ENCODE data around the gene SGK2. TPM values are rescaled to one million over a fixed set of nuclear protein-coding genes. Genes with fewer than 3 reads are reported as not detected.

The SGK2 gene
- total and polyA plus RNA-seq, 2 donors (not counting 1 experiment from before 2014, with no cell fraction given) = 1.5 to 1.7 TPM

DNA sequence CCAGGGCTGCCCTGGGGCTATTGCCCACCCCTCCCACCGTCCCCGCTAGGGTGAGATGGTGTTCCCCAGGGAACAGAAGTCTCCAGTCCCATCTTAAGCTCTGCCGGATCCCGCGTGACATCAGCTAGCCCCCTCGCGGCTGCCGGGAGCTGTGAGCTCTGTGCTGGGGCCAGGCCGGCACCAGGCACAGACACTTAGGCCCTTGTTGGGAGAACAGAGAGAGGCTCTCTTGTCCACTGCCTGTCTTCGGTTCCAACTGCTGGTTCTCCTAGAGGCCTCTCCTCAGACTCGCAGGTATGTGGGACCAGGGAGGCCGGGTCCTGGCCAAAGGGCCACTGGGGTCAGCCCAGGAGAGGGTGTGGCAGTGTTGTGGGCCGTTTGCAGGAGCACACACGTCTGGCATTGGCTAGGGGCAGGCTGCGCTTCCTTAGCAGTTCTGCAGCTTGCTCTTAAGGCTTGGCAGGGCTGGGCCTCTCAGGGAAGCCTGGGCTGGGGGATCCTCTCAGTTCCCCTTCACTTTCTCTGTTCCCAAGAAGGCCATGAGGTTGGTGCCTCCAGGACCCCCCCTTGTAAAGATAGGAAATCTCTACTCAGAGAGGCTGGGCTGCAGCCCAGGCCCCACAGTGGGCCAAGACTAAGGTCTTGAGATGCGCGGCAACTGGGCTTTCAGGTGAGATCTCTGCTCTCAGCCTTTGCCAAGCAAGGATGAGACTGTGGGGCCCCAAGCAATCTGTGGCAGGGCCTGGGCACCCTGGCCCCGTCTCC is 6.3 kb downstream of the SGK2 start:
- H3K27ac Mint-ChIP-seq = no peak overlapping the region
- intact Hi-C loops (cut with micrococcal nuclease) = no loop called here
- CTCF ChIA-PET = interaction anchor here (1.8 kb wide), 1 partner anchor 127 kb away, joined by 4 read pairs; no protein-coding TSS in a partner anchor

DNA sequence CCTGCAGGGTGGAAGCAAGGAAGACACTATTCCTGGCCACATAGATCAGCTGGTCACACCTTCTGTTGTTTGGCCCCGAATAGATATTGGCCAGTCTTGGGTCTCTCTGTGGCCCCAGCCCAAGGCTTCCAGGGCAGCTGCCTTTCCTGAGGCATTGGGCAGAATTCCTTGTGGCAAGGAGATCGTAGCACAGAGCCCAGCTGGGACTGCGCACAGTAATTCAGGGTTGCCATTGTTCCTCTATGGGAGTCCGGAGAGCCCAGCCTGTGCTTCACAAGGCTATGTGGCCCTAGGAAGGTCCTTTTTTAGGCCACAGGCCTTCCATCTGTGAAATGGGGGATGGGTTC is 6.9 kb downstream of the SGK2 start:
- TF ChIP-seq, protein P1, sequence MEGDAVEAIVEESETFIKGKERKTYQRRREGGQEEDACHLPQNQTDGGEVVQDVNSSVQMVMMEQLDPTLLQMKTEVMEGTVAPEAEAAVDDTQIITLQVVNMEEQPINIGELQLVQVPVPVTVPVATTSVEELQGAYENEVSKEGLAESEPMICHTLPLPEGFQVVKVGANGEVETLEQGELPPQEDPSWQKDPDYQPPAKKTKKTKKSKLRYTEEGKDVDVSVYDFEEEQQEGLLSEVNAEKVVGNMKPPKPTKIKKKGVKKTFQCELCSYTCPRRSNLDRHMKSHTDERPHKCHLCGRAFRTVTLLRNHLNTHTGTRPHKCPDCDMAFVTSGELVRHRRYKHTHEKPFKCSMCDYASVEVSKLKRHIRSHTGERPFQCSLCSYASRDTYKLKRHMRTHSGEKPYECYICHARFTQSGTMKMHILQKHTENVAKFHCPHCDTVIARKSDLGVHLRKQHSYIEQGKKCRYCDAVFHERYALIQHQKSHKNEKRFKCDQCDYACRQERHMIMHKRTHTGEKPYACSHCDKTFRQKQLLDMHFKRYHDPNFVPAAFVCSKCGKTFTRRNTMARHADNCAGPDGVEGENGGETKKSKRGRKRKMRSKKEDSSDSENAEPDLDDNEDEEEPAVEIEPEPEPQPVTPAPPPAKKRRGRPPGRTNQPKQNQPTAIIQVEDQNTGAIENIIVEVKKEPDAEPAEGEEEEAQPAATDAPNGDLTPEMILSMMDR (IDR thresholded peaks at IDR 0.05) = no peak
- no peak for TF ChIP-seq EZH2 (IDR thresholded peaks at IDR 0.05; ENCODE audit: borderline replicate concordance, insufficient read depth, low read depth, low read length, poor library complexity, severe bottlenecking)
- 97% methylated on average over 4 of the region's 4 CpGs for WGBS (ENCODE audit: insufficient coverage)
- ATAC-seq (ENCODE audit: low read depth) (no peak), DNase-seq (no peak)
- no peak overlapping the region for H3K27ac Mint-ChIP-seq
- H4K20me1 ChIP-seq (ENCODE audit: control insufficient read depth, insufficient read depth, low read length, poor library complexity, severe bottlenecking) = no peaks in the 10 kb centered on the region
- H3K36me3 ChIP-seq (replicated peaks in 1 of 2; ENCODE audit: control extremely low read depth in 1 of 2, control insufficient read depth in 1 of 2, extremely low read depth in 1 of 2, insufficient read depth in 2 of 2, low read length in 1 of 2) = no peaks in the 10 kb centered on the region
- no peak overlapping the region for H3K9ac ChIP-seq (ENCODE audit: low read length)
- H3K4me2 ChIP-seq (replicated peaks; ENCODE audit: low read depth, low read length, poor library complexity, severe bottlenecking) = no peak overlapping the region
- H3K4me1 ChIP-seq (ENCODE audit: control insufficient read depth in 2 of 2, insufficient read depth in 2 of 2, low read length in 2 of 2) = no peaks in the 10 kb centered on the region
- POLR2A ChIA-PET = no interaction called here
- H3K79me2 ChIP-seq (ENCODE audit: control insufficient read depth, insufficient read depth, low read length) = no peaks in the 10 kb centered on the region
- intact Hi-C loops (cut with micrococcal nuclease) = no loop called here
- no peak overlapping the region for H3K4me3 Mint-ChIP-seq
- no peak overlapping the region for H3K4me3 ChIP-seq (ENCODE audit: control extremely low read depth in 1 of 5, extremely low read depth in 1 of 5, insufficient read depth in 1 of 5, low read depth in 2 of 5, low read length in 4 of 5)
- no peaks in the 10 kb centered on the region for H3K27me3 ChIP-seq (replicated peaks in 1 of 4; ENCODE audit: control extremely low read depth in 1 of 4, control insufficient read depth in 3 of 4, insufficient read depth in 4 of 4, low read length in 3 of 4)
- no peaks in the 10 kb centered on the region for H3K4me1 Mint-ChIP-seq
- no peaks in the 10 kb centered on the region for H3K9me3 Mint-ChIP-seq (ENCODE audit: insufficient read depth)
- H3K27ac ChIP-seq (ENCODE audit: low read length in 2 of 2) = no peak overlapping the region
- CTCF ChIA-PET = interaction anchor here (1.4 to 1.8 kb wide), 2 partner anchors 28 to 126 kb away, joined by 4 read pairs; no protein-coding TSS in a partner anchor
- H2AFZ ChIP-seq (ENCODE audit: insufficient read depth, low read depth, low read length, poor library complexity, severe bottlenecking) = no peak overlapping the region
- no peaks in the 10 kb centered on the region for H3K9me3 ChIP-seq (ENCODE audit: control extremely low read depth in 1 of 3, control insufficient read depth in 2 of 3, insufficient read depth in 1 of 3, low read length in 2 of 3)
- no peaks in the 10 kb centered on the region for H3K27me3 Mint-ChIP-seq

More for the DNA sequence above, 6.3 kb downstream of the SGK2 start:
- DNase-seq = no peak
- Histone ChIP-seq H3K36me3 (replicated peaks in 1 of 2; ENCODE audit: control extremely low read depth in 1 of 2, control insufficient read depth in 1 of 2, extremely low read depth in 1 of 2, insufficient read depth in 2 of 2, low read length in 1 of 2) (no peaks in the 10 kb centered on the region), H3K27me3 (replicated peaks in 1 of 4; ENCODE audit: control extremely low read depth in 1 of 4, control insufficient read depth in 3 of 4, insufficient read depth in 4 of 4, low read length in 3 of 4) (no peaks in the 10 kb centered on the region), H3K27ac (ENCODE audit: low read length in 2 of 2) (no peak overlapping the region), H4K20me1 (ENCODE audit: control insufficient read depth, insufficient read depth, low read length, poor library complexity, severe bottlenecking) (no peaks in the 10 kb centered on the region), H3K79me2 (ENCODE audit: control insufficient read depth, insufficient read depth, low read length) (no peaks in the 10 kb centered on the region), H3K4me3 (ENCODE audit: control extremely low read depth in 1 of 5, extremely low read depth in 1 of 5, insufficient read depth in 1 of 5, low read depth in 2 of 5, low read length in 4 of 5) (no peak overlapping the region), H3K4me1 (ENCODE audit: control insufficient read depth in 2 of 2, insufficient read depth in 2 of 2, low read length in 2 of 2) (no peaks in the 10 kb centered on the region), H3K9me3 (ENCODE audit: control extremely low read depth in 1 of 3, control insufficient read depth in 2 of 3, insufficient read depth in 1 of 3, low read length in 2 of 3) (no peaks in the 10 kb centered on the region), H2AFZ (ENCODE audit: insufficient read depth, low read depth, low read length, poor library complexity, severe bottlenecking) (no peak overlapping the region), H3K4me2 (replicated peaks; ENCODE audit: low read depth, low read length, poor library complexity, severe bottlenecking) (no peak overlapping the region), H3K9ac (ENCODE audit: low read length) (no peak overlapping the region)
- WGBS (ENCODE audit: insufficient coverage) = 94% methylated on average over 18 of the region's 18 CpGs
- POLR2A ChIA-PET = no interaction called here
- H3K4me1 Mint-ChIP-seq = no peaks in the 10 kb centered on the region
- H3K4me3 Mint-ChIP-seq = no peak overlapping the region
- no peak for TF ChIP-seq EZH2 (IDR thresholded peaks at IDR 0.05; ENCODE audit: borderline replicate concordance, insufficient read depth, low read depth, low read length, poor library complexity, severe bottlenecking)
- TF ChIP-seq, protein P1 (IDR thresholded peaks at IDR 0.05) = no peak
- no peaks in the 10 kb centered on the region for H3K9me3 Mint-ChIP-seq (ENCODE audit: insufficient read depth)
- no peaks in the 10 kb centered on the region for H3K27me3 Mint-ChIP-seq
- ATAC-seq (ENCODE audit: low read depth) = no peak
